Measurements from ENCODE around the gene HHIPL2. TPM values are rescaled to one million over a fixed set of nuclear protein-coding genes. Genes with fewer than 3 reads are reported as not detected.
"Not testable (repeated sequence)": the region's sequence is repeated elsewhere in the genome, so short reads cannot be mapped to it uniquely, and the experiment has no call there.

Gene HHIPL2
- total and polyA plus RNA-seq, 4 experiments from 2014 or later = 0.26 to 0.75 TPM; not detected in 2

GRCh38 chr1:222523852-222524251, 24.1 kb downstream of the HHIPL2 start:
- Histone ChIP-seq H3K9me3 (ENCODE audit: control insufficient read depth in 1 of 2, low read length in 2 of 2) (no peaks in the 10 kb centered on the region), H3K27ac (ENCODE audit: low read depth, low read length) (no peak overlapping the region), H3K36me3 (ENCODE audit: insufficient read depth, low read length) (no peaks in the 10 kb centered on the region), H3K27me3 (ENCODE audit: insufficient read depth, low read length) (no peaks in the 10 kb centered on the region), H3K4me1 (ENCODE audit: insufficient read depth, low read length) (no peaks in the 10 kb centered on the region), H3K4me3 (ENCODE audit: low read length in 2 of 2) (no peak overlapping the region)
- Mint-ChIP-seq H3K36me3 (peaks cover 0 to 2% of the 10 kb centered on the region in 2 donors), H3K27me3 (peaks cover 15% of the 10 kb centered on the region in 2 donors), H3K4me3 (no peak overlapping the region), H3K27ac (no peak overlapping the region), H3K4me1 (no peaks in the 10 kb centered on the region), H3K9me3 (peaks cover 0 to 18% (median 9%) of the 10 kb centered on the region in 8 donors)
- ChIA-PET CTCF (ENCODE audit: partially characterized antibody) (interaction anchor here (0.6 kb wide), 1 partner anchor 358 kb away, joined by 3 read pairs; no protein-coding TSS in a partner anchor), POLR2A (ENCODE audit: partially characterized antibody) (no interaction called here)
- intact Hi-C loops (cut with micrococcal nuclease) = no loop called here
- DNase-seq = no peak

- H3K36me3 Mint-ChIP-seq = peaks cover 0 to 2% of the 10 kb centered on the region in 2 donors
- Histone ChIP-seq H3K27ac (ENCODE audit: low read depth, low read length) (no peak overlapping the region), H3K9me3 (ENCODE audit: control insufficient read depth in 1 of 2, low read length in 2 of 2) (no peaks in the 10 kb centered on the region), H3K36me3 (ENCODE audit: insufficient read depth, low read length) (no peaks in the 10 kb centered on the region), H3K4me3 (ENCODE audit: low read length in 2 of 2) (no peak overlapping the region), H3K4me1 (ENCODE audit: insufficient read depth, low read length) (no peaks in the 10 kb centered on the region), H3K27me3 (ENCODE audit: insufficient read depth, low read length) (no peaks in the 10 kb centered on the region)
- DNase-seq = no peak
- POLR2A ChIA-PET (ENCODE audit: partially characterized antibody) = no interaction called here
- H3K4me3 Mint-ChIP-seq = no peak overlapping the region
- peaks cover 0 to 15% (median 8%) of the 10 kb centered on the region in 8 donors for H3K9me3 Mint-ChIP-seq
- intact Hi-C loops (cut with micrococcal nuclease) = no loop called here
- no peak overlapping the region for H3K27ac Mint-ChIP-seq
- H3K4me1 Mint-ChIP-seq = no peaks in the 10 kb centered on the region
- H3K27me3 Mint-ChIP-seq = peaks cover 8 to 14% of the 10 kb centered on the region in 2 donors
- CTCF ChIA-PET (ENCODE audit: partially characterized antibody) = no interaction called here
These were observed 25.6 kb downstream of the HHIPL2 start for GRCh38 chr1:222522105-222522915.

- ChIA-PET CTCF (ENCODE audit: partially characterized antibody) (no interaction called here), POLR2A (ENCODE audit: partially characterized antibody) (no interaction called here)
- Histone ChIP-seq H3K4me1 (ENCODE audit: insufficient read depth, low read length) (no peaks in the 10 kb centered on the region), H3K4me3 (ENCODE audit: low read length in 2 of 2) (no peak overlapping the region), H3K27ac (ENCODE audit: low read depth, low read length) (no peak overlapping the region), H3K36me3 (ENCODE audit: insufficient read depth, low read length) (no peaks in the 10 kb centered on the region), H3K9me3 (ENCODE audit: control insufficient read depth in 1 of 2, low read length in 2 of 2) (no peaks in the 10 kb centered on the region), H3K27me3 (ENCODE audit: insufficient read depth, low read length) (no peaks in the 10 kb centered on the region)
- intact Hi-C loops (cut with micrococcal nuclease) = no loop called here
- DNase-seq = no peak
- no peaks in the 10 kb centered on the region for H3K4me1 Mint-ChIP-seq
- no peak overlapping the region for H3K27ac Mint-ChIP-seq
- H3K4me3 Mint-ChIP-seq = no peak overlapping the region
- H3K27me3 Mint-ChIP-seq = peaks cover 5 to 12% of the 10 kb centered on the region in 2 donors
- H3K9me3 Mint-ChIP-seq = peaks cover 0 to 9% (median 7%) of the 10 kb centered on the region in 8 donors
- no peaks in the 10 kb centered on the region for H3K36me3 Mint-ChIP-seq
These were observed 26.4 kb downstream of the HHIPL2 start for GRCh38 chr1:222521299-222522104.

GRCh38 chr1:222489496-222489895, 58.4 kb downstream of the HHIPL2 start:
- DNase-seq; H3K4me3 ChIP-seq (ENCODE audit: low read length in 2 of 2); POLR2A ChIA-PET (ENCODE audit: partially characterized antibody); H3K27ac ChIP-seq (ENCODE audit: low read depth, low read length); intact Hi-C loops (cut with micrococcal nuclease); H3K4me3 Mint-ChIP-seq; H3K9me3 Mint-ChIP-seq; H3K27me3 ChIP-seq (ENCODE audit: insufficient read depth, low read length); CTCF ChIA-PET (ENCODE audit: partially characterized antibody); H3K9me3 ChIP-seq (ENCODE audit: control insufficient read depth in 1 of 2, low read length in 2 of 2); H3K27ac Mint-ChIP-seq; H3K4me1 ChIP-seq (ENCODE audit: insufficient read depth, low read length); H3K36me3 Mint-ChIP-seq; H3K36me3 ChIP-seq (ENCODE audit: insufficient read depth, low read length); H3K4me1 Mint-ChIP-seq; H3K27me3 Mint-ChIP-seq: not testable (repeated sequence)

GRCh38 chr1:222487774-222488173, 60.1 kb downstream of the HHIPL2 start:
- H3K27ac Mint-ChIP-seq; POLR2A ChIA-PET (ENCODE audit: partially characterized antibody): not testable (repeated sequence)

GRCh38 chr1:222484005-222484404, 63.9 kb downstream of the HHIPL2 start:
- H3K27ac ChIP-seq (ENCODE audit: low read depth, low read length); H3K9me3 Mint-ChIP-seq; CTCF ChIA-PET (ENCODE audit: partially characterized antibody); POLR2A ChIA-PET (ENCODE audit: partially characterized antibody); H3K27me3 ChIP-seq (ENCODE audit: insufficient read depth, low read length); H3K4me1 ChIP-seq (ENCODE audit: insufficient read depth, low read length); H3K4me1 Mint-ChIP-seq; H3K4me3 Mint-ChIP-seq; H3K27ac Mint-ChIP-seq; H3K36me3 ChIP-seq (ENCODE audit: insufficient read depth, low read length); H3K4me3 ChIP-seq (ENCODE audit: low read length in 2 of 2); H3K9me3 ChIP-seq (ENCODE audit: control insufficient read depth in 1 of 2, low read length in 2 of 2); intact Hi-C loops (cut with micrococcal nuclease); DNase-seq; H3K27me3 Mint-ChIP-seq; H3K36me3 Mint-ChIP-seq: not testable (repeated sequence)

More at GRCh38 chr1:222487774-222488173, 60.1 kb downstream of the HHIPL2 start:
- H3K4me3 ChIP-seq (ENCODE audit: low read length in 2 of 2); H3K9me3 ChIP-seq (ENCODE audit: control insufficient read depth in 1 of 2, low read length in 2 of 2); H3K4me3 Mint-ChIP-seq; intact Hi-C loops (cut with micrococcal nuclease); H3K4me1 Mint-ChIP-seq; CTCF ChIA-PET (ENCODE audit: partially characterized antibody); H3K27me3 Mint-ChIP-seq; H3K36me3 Mint-ChIP-seq; DNase-seq; H3K9me3 Mint-ChIP-seq; H3K4me1 ChIP-seq (ENCODE audit: insufficient read depth, low read length); H3K27ac ChIP-seq (ENCODE audit: low read depth, low read length); H3K36me3 ChIP-seq (ENCODE audit: insufficient read depth, low read length); H3K27me3 ChIP-seq (ENCODE audit: insufficient read depth, low read length): not testable (repeated sequence)

- CTCF ChIA-PET (ENCODE audit: partially characterized antibody); H3K4me1 Mint-ChIP-seq; H3K4me3 ChIP-seq (ENCODE audit: low read length in 2 of 2); intact Hi-C loops (cut with micrococcal nuclease); H3K27me3 ChIP-seq (ENCODE audit: insufficient read depth, low read length); H3K27ac Mint-ChIP-seq; H3K27me3 Mint-ChIP-seq; H3K9me3 ChIP-seq (ENCODE audit: control insufficient read depth in 1 of 2, low read length in 2 of 2); H3K36me3 Mint-ChIP-seq; DNase-seq; H3K27ac ChIP-seq (ENCODE audit: low read depth, low read length); POLR2A ChIA-PET (ENCODE audit: partially characterized antibody); H3K9me3 Mint-ChIP-seq; H3K4me1 ChIP-seq (ENCODE audit: insufficient read depth, low read length); H3K36me3 ChIP-seq (ENCODE audit: insufficient read depth, low read length): not testable (repeated sequence)
- H3K4me3 Mint-ChIP-seq = peak overlapping the region in 2 of 8 donors; percentile 16 to 52
These were observed 68.3 kb downstream of the HHIPL2 start for GRCh38 chr1:222479567-222479966.

Data from CD4-positive, alpha-beta memory T cell (primary cell).